Measurements from ENCODE around the gene SEMA3D. TPM values are rescaled to one million over a fixed set of nuclear protein-coding genes. Genes with fewer than 3 reads are reported as not detected.

SEMA3D gene
- total and polyA plus RNA-seq, 4 donors = 0.53 to 49.0 (median 2.6) TPM

GRCh38 chr7:85222522-85222921 is 35.7 kb upstream of the SEMA3D start:
- no peaks in the 10 kb centered on the region for H3K9me3 ChIP-seq (ENCODE audit: control insufficient read depth in 4 of 4, insufficient read depth in 3 of 4, low read length in 3 of 4)
- H3K27me3 ChIP-seq (ENCODE audit: control insufficient read depth in 3 of 3, insufficient read depth in 3 of 3, low read length in 2 of 3) = no peaks in the 10 kb centered on the region
- no peak for ATAC-seq (ENCODE audit: insufficient read depth, low FRiP score)
- no peaks in the 10 kb centered on the region for H3K36me3 ChIP-seq (ENCODE audit: control insufficient read depth in 4 of 4, insufficient read depth in 4 of 4, low read length in 4 of 4)
- no peak for DNase-seq
- 81 to 82% methylated on average over 4 of the region's 4 CpGs for WGBS, 2 donors
- peaks cover 0 to 7% (median 0%) of the 10 kb centered on the region in 5 donors for H3K4me1 ChIP-seq (ENCODE audit: control insufficient read depth in 5 of 5, insufficient read depth in 5 of 5, low read length in 5 of 5)
- no peak for TF ChIP-seq CTCF (IDR thresholded peaks at IDR 0.05; ENCODE audit: control extremely low read depth, extremely low read depth)
- H3K27ac ChIP-seq (ENCODE audit: low read depth in 1 of 2, low read length in 1 of 2) = no peak overlapping the region
- H3K4me3 ChIP-seq = no peak overlapping the region
- H3K9ac ChIP-seq (ENCODE audit: insufficient read depth in 1 of 2, low read length in 2 of 2) = no peak overlapping the region

DNA sequence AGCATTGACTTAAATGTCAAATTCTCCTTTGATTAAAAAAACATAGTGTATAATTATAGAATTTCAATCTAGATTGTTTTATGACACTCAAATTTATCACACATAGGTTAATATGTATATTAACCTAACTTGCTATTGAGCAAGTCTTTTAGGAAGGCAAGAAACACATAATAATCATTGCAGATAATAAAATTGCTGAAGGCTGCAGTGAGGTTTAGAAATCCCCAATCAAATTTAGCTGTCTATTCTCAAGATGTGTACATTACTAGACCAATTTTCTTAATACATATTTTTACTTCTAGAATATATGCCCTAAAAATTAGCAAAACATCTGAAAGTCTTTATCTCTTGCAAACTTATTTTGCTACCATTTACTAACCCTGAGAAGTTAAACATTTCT is 34.9 kb upstream of the SEMA3D start:
- no peaks in the 10 kb centered on the region for H3K36me3 ChIP-seq (ENCODE audit: control insufficient read depth in 4 of 4, insufficient read depth in 4 of 4, low read length in 4 of 4)
- DNase-seq (no peak), ATAC-seq (ENCODE audit: insufficient read depth, low FRiP score) (no peak)
- peaks cover 0 to 7% (median 0%) of the 10 kb centered on the region in 5 donors for H3K4me1 ChIP-seq (ENCODE audit: control insufficient read depth in 5 of 5, insufficient read depth in 5 of 5, low read length in 5 of 5)
- H3K9ac ChIP-seq (ENCODE audit: insufficient read depth in 1 of 2, low read length in 2 of 2) = no peak overlapping the region
- no peak overlapping the region for H3K27ac ChIP-seq (ENCODE audit: low read depth in 1 of 2, low read length in 1 of 2)
- no peak overlapping the region for H3K4me3 ChIP-seq
- H3K9me3 ChIP-seq (ENCODE audit: control insufficient read depth in 4 of 4, insufficient read depth in 3 of 4, low read length in 3 of 4) = no peaks in the 10 kb centered on the region
- H3K27me3 ChIP-seq (ENCODE audit: control insufficient read depth in 3 of 3, insufficient read depth in 3 of 3, low read length in 2 of 3) = no peaks in the 10 kb centered on the region
- no peak for TF ChIP-seq CTCF (IDR thresholded peaks at IDR 0.05; ENCODE audit: control extremely low read depth, extremely low read depth)

GRCh38 chr7:85220651-85221050 is 33.8 kb upstream of the SEMA3D start:
- H3K27me3 ChIP-seq (ENCODE audit: control insufficient read depth in 3 of 3, insufficient read depth in 3 of 3, low read length in 2 of 3) = no peaks in the 10 kb centered on the region
- ATAC-seq (ENCODE audit: insufficient read depth, low FRiP score) (no peak), DNase-seq (no peak)
- no peaks in the 10 kb centered on the region for H3K4me1 ChIP-seq (ENCODE audit: control insufficient read depth in 5 of 5, insufficient read depth in 5 of 5, low read length in 5 of 5)
- no peak overlapping the region for H3K4me3 ChIP-seq
- no peak overlapping the region for H3K27ac ChIP-seq (ENCODE audit: low read depth in 1 of 2, low read length in 1 of 2)
- H3K36me3 ChIP-seq (ENCODE audit: control insufficient read depth in 4 of 4, insufficient read depth in 4 of 4, low read length in 4 of 4) = no peaks in the 10 kb centered on the region
- TF ChIP-seq CTCF (IDR thresholded peaks at IDR 0.05; ENCODE audit: control extremely low read depth, extremely low read depth) = no peak
- H3K9ac ChIP-seq (ENCODE audit: insufficient read depth in 1 of 2, low read length in 2 of 2) = no peak overlapping the region
- H3K9me3 ChIP-seq (ENCODE audit: control insufficient read depth in 4 of 4, insufficient read depth in 3 of 4, low read length in 3 of 4) = no peaks in the 10 kb centered on the region

DNA sequence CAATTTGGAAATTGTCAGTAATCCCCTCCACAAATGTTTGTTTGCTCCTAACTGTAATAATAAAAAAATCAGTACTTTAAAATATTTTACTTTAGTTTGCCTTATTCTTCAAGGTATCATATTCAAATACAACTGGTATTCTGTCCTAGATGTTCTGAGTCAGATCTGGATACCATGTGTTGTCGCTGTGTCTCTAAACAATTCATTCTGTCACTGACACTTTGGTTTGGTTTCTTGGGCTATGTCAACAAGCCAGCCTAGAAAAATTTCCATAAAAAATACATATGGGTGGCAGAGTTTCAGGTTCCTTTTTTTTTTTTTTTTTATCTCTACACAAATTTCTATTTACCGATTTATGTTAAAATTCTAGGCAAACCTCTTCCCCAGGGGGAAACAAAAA is 33.2 kb upstream of the SEMA3D start:
- Histone ChIP-seq H3K4me3 (no peak overlapping the region), H3K9ac (ENCODE audit: insufficient read depth in 1 of 2, low read length in 2 of 2) (no peak overlapping the region), H3K4me1 (ENCODE audit: control insufficient read depth in 5 of 5, insufficient read depth in 5 of 5, low read length in 5 of 5) (no peaks in the 10 kb centered on the region), H3K27ac (ENCODE audit: low read depth in 1 of 2, low read length in 1 of 2) (no peak overlapping the region), H3K27me3 (ENCODE audit: control insufficient read depth in 3 of 3, insufficient read depth in 3 of 3, low read length in 2 of 3) (no peaks in the 10 kb centered on the region), H3K9me3 (ENCODE audit: control insufficient read depth in 4 of 4, insufficient read depth in 3 of 4, low read length in 3 of 4) (no peaks in the 10 kb centered on the region), H3K36me3 (ENCODE audit: control insufficient read depth in 4 of 4, insufficient read depth in 4 of 4, low read length in 4 of 4) (no peaks in the 10 kb centered on the region)
- DNase-seq (no peak), ATAC-seq (ENCODE audit: insufficient read depth, low FRiP score) (no peak)
- no peak for TF ChIP-seq CTCF (IDR thresholded peaks at IDR 0.05; ENCODE audit: control extremely low read depth, extremely low read depth)
- WGBS, 2 donors = 83 to 94% methylated on average over 2 of the region's 2 CpGs
